ENCODE data around the gene KLK15.

GRCh38 chr19:50832666-50833065 is 708 bp downstream of the KLK15 start:
- TF ChIP-seq, protein P1, sequence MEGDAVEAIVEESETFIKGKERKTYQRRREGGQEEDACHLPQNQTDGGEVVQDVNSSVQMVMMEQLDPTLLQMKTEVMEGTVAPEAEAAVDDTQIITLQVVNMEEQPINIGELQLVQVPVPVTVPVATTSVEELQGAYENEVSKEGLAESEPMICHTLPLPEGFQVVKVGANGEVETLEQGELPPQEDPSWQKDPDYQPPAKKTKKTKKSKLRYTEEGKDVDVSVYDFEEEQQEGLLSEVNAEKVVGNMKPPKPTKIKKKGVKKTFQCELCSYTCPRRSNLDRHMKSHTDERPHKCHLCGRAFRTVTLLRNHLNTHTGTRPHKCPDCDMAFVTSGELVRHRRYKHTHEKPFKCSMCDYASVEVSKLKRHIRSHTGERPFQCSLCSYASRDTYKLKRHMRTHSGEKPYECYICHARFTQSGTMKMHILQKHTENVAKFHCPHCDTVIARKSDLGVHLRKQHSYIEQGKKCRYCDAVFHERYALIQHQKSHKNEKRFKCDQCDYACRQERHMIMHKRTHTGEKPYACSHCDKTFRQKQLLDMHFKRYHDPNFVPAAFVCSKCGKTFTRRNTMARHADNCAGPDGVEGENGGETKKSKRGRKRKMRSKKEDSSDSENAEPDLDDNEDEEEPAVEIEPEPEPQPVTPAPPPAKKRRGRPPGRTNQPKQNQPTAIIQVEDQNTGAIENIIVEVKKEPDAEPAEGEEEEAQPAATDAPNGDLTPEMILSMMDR (conservative IDR thresholded peaks at IDR 0.05 in 1 of 2, IDR thresholded peaks at IDR 0.05 in 1 of 2; ENCODE audit: extremely low read depth in 1 of 2, insufficient read depth in 1 of 2, low read depth in 1 of 2, low read length in 2 of 2) = no peak
- no peak for TF ChIP-seq EZH2 (IDR thresholded peaks at IDR 0.05; ENCODE audit: borderline replicate concordance, low read length)

Data from mammary epithelial cell (primary cell).